Fibroblast of skin of abdomen (primary cell): Measurements from ENCODE around the gene CBX7.
A peak's percentile ranks its signal among the peaks of the same experiment; 100 is the strongest.
"Not testable (repeated sequence)": the region's sequence is repeated elsewhere in the genome, so short reads cannot be mapped to it uniquely, and the experiment has no call there.

Source experiments
- DNase-seq: peaks from one replicate; pipeline ENCODE4 v3.0.0-alpha.2; 2013

CBX7 gene

DNA sequence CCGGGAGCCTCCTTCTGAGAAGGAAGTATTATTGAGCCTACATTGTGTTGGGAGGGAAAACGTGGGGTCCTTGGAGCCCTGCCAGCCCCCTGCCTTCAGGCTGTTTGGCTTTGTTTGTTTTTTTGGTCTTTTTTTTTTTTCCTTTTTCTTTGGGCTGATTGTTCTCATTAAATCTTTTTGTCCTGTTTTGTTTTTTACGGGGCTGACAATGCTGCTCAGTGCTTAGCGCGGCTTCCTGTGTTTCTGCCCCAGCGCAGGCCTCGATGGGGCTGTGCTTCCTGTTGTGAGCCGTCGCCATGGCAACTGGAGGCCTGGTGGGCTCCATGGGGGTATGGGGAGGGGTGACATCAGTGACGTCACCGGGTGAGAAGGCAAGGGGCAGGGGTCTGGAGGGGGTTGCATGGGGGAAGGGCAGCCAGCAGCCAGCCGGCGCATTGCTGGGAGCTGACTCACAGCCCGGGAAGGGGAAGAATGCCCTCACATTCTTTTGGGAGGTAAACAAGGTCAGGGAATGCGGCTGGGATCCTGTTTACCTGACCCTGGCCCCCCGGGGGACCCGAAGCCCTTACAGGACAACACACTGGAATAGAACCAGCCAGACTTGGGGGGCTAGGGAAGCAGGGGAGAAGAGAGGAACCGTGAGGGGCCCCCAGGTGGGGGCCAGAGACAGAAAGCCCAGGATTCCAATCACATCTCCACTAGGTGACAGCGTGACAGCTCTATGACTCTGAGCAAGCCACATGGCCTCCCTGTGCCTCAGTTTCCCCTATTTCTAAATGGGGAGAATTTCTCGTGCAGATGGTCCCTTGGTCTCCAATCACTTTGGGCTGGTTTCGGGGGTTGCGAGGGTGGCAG is 22.2 kb upstream of the CBX7 start:
- DNase-seq: peak; percentile 95

DNA sequence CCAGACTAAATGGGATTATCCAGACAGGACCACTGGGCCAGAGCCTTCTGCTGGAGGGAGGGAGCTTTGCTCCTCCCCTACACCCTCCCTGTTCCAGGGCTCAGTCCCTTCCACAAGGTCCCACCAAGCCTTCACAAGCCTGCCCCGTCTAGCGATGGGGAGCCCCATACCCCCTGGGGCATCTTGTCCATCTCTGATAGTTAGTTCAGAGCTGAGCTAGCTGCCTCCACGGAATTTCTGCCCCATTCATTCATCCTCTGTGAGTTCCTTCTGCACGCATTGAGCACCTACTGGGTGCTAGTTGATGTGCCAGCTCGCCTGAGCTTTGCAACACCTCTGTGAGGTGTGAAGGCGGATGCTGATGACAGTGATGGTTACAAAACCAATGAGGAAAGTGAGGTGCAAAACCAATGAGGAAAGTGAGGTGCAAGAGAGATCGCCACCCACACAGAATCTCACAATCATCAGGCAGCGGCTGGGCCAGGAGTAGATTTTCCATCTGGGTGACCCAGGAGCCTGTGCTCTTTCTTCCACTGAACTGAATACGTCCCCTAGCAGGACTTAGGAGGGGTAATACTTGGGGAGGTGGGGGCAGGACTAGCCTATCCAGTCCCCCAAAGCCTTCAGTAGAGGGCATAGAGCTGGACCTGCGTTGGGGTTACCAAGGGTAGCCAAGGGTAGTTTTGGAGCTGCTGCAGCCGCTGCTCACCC is 21.5 kb upstream of the CBX7 start:
- DNase-seq: no peak

DNA sequence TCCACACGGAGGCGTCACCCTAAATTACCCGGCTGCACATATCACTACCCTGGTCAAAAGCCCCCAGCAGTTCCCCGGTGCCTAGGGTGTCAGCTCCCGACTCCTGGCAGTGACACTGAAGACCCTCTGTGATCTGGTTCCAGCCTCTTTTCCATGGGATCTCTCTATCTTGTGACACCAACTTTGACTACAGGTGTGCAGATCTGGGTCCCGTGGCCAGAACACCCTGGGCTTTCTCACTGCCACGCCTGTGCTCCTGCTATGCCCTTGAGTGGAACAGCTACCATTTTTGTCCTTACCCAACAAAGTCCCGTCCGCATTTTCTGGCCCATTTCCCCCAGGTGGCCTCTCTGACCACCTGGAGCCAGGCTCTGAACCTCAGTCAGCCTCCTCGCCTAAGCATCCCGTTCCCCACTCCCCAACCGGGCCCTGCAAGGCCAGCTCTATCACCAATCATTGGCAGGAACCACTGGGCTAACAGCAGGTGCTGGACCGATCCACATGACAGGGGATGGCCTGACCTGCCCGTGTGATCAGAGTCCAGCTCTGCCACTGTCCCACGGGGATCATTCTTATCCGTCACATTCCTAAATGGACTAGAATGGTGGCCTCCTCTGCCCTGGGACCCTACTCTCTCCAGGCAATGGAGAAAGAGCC is 20.7 kb upstream of the CBX7 start:
- DNase-seq: no peak

DNA sequence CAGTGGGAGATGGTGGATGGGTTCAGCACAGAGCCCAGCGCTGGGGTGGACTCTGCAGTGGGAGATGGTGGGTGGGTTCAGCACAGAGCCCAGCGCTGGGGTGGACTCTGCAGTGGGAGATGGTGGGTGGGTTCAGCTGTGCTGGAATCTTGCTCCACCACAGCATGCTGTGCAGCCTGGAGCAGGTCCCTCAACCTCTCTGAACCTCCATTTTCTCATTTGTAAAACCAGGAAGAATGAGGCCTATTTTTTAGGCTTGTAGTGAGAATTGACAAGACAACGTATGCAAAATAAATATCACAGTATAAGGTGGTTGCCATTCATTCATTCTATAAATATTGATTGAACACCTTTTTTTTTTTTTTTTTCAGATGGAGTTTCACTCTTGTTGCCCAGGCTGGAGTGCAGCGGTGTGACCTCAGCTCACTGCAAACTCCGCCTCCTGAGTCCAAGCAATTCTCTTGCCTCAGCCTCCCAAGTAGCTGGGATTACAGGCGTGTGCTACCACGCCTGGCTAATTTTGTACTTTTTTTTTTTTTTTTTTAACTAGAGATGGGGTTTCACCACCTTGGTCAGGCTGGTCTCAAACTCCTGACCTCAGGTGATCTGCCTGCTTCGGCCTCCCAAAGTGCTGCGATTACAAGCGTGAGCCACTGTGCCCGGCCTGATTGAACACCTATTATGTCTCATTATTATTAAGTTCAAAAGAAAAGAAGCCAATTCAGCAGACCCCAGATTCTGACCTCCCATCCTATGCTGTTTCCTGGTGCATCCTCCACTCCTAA is 20.0 kb upstream of the CBX7 start:
- DNase-seq: not testable (repeated sequence)

DNA sequence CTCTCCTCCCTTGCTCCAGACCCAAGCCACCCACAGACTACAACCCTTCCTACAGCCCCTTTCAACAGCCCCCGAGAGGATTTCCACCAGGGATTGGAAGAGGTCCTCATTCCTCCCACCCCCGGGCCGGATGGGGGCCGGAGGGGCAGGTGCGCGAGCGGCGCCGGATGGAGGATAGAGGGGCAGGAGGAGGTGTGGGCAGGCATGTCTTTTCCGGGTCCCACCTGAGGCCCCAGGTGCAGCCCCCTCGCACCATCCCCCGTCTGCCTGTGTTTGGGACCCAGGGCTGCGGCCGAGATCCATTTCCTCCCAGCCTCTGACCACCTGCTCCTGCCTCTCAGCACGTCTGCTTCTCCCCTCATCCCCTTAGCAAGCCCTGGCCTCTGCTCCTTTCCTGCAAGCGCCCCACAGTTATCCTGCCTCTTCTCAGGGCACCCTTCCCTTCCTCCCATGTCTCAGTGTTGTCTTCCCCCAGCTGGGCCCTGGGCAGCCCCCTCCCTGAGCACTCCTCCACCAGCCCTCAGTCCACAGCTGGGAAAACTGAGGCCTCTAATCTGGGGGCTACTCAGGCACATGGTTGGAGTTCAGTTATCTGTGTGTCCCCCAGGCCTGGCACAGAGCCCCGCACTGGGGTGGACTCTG is 19.3 kb upstream of the CBX7 start:
- no peak for DNase-seq

DNA sequence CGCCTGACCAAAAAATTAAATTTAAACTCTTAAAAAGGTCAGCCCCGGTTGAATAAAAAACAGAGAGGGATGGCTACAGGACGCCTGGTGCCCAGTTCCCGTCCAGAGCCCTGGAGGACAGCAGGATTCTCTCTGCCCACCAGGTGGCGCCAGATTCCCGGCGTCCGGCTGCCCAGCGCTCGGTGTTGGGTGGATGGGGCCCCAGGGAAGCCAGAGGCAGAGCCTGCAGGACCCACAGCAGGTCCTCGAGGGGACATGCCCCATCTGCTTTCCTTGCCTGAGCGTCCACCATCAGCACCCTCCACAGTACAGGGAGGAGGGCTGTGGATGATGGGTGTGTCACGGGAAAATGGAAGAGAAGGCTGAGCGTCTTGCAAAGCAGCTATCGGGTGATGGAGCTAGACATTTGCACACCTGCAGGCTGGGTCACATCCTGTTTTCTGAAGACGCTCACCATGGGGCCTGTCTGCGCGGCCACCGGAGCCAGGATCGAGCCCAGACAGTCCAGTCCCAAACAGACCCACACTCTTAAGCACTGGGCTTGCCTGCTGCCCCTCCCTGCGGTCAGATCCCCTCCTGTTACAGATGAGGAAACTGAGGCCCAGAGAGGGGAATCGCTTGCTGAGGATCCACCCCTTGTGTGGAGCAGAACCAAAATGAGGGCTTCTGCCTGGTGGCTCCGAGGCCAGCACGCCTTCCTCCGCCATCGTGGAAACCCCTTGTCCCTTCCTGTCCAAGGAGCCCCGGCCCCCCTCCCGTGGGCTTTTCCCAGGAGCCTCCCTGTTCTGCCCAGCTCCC is 18.5 kb upstream of the CBX7 start:
- peak; percentile 68 for DNase-seq

DNA sequence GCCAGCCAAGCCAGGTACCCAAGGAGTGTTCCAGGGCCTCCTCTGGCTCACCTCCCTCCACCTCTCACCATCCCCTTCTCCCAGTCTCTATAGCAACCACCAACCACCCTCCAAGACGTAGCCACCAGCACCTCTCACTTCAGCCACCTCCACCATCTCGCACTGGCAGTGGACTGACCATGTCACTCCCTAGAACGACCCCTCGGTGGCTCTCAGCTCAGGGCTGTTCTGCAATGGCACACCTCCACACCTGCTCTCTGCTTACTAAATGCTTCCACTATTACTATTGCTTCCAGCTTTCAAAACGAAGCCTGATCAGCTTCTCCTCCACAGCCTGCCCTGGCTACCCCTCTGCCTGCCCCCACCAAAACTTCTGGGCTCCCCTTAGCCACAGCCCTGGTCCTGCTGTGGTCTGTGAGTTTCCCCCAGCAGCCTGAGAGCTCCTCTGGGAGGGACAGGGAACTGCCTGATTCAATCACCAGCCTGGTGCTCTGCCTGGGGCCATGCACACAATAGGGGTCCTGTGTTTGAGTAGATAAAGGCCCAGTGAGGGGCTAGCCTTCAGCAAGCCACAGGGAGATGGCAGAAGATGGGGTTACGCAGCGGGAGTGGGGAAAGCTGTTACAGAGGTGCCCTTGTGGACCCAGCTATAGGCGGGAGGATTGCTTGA is 17.5 kb upstream of the CBX7 start:
- no peak for DNase-seq

DNA sequence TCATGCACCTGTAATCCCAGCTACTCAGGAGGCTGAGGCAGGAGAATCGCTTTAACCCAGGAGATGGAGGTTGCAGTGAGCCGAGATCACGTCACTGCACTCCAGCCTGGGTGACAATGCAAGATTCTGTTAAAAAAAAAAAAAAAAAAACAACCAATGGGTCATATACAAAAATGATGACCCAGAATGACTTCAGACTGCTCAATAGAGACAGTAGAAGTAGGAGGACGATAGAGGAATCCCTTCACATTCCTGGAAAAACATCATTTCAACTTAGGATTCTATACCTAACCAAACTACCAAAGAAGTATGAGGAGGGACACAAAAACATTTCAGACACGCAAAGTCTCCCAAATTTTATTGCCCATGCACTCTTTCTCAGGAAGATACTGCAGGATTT is 14.1 kb upstream of the CBX7 start:
- DNase-seq: no peak

DNA sequence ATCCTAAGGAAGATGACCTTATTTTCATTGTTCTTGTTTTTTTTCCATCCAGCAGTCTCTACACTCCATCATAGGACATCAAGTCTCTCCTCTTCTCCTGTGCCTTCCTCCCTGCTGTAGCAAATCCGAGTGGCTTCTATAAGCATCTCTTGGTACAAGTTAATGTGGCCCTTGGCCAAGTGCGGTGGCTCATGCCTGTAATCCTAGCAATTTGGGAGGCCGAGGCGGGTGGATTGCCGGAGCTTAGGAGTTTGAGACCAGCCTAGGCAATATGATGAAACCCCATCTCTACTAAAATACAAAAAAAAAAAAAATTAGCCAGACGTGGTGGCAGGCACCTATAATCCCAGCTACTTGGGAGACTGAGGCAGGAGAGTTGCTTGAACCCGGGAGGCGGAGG is 3.6 kb upstream of the CBX7 start:
- not testable (repeated sequence) for DNase-seq

DNA sequence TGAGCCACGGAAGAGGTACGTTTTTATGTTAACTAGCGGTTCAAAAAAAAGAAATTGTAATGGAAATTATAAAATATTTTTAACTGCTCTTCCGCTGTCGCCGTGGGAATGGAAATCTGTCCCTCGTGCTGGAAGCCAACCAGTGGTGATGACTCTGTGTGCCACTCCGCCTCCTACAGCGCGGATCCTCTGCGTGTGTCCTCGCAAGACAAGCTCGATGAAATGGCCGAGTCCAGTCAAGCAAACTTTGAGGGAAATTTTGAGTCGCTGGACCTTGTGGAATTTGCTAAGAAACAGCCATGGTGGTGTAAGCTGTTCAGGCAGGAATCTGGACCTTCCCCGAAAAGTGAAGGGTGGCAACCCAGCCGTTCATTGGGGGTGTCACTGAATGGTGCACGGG is 2.9 kb upstream of the CBX7 start:
- no peak for DNase-seq

DNA sequence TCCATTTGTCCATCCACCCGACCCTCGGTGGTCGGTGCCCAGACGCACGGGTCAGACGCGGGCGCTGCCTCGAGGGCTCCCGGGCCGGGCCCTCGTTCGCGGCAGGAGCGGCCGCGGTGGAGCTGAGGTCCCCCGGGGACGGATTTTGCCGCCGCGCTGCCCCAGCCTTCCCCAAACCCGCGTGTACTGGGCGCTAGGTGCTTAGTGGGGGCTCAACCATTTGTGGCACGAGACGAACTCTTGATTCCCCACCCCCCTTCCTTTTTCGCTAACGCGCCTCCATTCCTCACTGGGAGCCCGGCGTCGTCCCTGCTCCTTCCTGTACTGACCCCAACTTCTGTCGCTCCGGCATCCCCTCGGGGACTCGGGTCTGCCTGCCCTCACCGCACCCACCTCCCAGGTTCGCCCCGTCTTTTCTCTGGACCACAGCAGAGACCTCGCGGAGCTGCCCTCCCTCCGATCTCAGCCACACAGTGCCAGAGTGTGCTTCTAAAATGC is 789 bp upstream of the CBX7 start:
- no peak for DNase-seq

DNA sequence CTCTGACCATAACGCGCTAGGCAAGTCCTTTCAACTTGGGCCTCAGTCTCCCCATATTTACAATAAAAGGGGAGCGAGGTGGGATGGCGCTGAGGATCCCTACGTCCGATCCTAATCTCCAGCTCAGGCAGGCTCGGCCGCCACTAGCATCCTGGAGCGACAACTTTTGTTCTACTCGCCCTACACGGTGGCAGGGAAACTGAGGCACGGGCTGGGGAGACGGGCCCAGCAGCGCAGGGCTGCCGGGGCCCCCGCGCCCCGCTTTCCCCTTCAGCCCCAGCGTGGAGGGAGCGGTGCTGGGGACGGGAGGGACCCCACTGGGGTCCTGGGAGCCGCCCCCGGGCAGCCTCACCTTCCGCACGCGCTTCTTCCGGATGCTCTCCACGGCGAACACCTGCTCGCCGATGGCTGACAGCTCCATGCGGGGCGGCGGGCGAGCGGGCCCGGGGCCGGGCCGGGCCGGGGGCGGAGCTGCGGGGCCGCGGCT is 413 bp downstream of the CBX7 start:
- no peak for DNase-seq

DNA sequence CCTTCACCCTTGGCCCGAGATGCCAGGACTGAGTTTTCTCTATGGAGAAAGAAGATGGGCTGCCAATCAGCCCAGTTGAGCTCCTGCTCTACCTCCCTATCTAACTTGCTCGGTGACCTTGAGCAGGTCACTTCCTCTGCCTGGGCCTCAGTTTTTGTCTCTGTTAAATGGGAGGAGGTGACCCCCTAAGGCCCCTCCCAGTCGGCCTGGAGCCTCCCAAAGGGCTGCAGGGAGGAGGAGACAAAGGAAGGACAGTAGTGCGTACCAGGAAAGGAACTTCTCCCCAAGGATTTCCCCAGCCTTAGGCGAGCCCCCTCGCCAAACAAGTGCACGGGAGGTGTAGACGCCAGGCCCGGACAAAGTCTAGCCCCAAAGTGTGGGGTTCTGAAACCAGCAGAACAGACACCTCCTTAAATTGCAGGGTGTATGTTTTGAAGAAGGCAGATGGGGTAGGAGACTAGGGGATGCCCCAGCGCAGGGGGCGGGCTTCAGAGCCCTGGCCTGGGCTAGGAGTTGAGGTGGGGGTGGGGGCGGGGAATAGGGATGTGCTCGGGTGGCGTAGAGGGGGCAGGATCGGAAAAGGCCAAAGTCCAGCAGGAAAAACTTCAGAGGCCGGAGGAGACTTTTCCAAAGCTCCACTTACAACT is 1.0 kb downstream of the CBX7 start:
- no peak for DNase-seq

DNA sequence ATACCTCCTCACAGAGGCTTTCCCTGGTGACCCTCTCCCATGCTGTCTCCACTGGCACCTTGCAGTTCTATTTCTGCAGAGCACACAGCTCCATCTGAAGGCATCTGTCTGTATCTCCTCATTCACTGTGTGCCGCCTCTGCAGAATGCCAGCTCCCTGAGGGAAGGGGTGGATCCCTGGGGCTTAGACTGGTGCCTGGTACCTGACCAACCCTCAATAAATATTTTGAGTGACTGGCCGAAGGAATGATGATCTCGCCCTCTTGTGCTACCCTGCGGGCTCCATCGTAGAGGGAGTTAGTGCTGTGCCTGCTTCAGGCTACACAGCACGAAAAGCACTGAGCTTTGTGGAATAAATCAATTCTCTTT is 1.6 kb downstream of the CBX7 start:
- no peak for DNase-seq

DNA sequence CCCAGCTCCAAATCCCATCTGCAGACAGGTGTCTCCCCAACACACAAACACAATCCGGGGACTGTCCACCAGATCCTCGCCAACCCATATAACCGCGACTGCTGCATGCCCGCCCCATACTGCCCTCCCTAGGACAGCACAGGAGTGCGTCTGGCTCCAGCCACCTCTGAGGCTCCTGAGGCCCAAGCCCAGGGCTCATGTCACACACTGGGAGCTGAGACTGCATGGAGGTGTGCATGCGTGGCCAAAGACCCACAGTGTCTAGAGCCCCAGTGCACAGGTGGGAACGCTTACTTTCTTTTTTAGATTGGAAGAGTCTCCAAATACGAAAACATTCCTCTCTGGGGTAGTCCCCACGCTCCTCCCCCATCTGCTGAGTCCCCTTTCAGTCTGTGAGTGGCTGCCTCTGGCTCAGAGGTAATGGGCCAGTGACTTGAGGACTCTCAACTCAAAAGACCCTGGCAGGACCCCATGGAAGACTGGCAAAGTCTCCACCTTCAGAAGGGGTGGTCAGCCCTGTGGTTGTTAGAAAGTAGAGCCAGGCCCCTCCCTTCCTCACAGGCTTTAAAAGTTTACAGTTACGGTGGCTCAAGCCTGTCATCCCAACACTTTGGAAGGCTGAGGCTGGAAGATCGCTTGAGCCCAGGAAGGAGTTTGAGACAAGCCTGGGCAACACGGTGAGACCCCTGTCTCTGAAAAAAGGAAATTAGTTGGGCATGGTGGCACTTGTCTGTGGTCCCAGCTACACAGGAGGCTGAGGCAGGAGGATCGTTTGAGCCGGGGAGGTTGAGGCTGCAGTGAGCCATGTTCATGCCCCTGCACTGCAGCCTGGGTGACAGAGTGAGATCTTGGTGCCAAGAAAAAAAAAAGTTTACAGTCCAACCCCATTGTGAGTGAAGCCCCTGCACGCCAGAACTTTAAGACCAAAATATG is 2.3 kb downstream of the CBX7 start:
- DNase-seq: no peak

DNA sequence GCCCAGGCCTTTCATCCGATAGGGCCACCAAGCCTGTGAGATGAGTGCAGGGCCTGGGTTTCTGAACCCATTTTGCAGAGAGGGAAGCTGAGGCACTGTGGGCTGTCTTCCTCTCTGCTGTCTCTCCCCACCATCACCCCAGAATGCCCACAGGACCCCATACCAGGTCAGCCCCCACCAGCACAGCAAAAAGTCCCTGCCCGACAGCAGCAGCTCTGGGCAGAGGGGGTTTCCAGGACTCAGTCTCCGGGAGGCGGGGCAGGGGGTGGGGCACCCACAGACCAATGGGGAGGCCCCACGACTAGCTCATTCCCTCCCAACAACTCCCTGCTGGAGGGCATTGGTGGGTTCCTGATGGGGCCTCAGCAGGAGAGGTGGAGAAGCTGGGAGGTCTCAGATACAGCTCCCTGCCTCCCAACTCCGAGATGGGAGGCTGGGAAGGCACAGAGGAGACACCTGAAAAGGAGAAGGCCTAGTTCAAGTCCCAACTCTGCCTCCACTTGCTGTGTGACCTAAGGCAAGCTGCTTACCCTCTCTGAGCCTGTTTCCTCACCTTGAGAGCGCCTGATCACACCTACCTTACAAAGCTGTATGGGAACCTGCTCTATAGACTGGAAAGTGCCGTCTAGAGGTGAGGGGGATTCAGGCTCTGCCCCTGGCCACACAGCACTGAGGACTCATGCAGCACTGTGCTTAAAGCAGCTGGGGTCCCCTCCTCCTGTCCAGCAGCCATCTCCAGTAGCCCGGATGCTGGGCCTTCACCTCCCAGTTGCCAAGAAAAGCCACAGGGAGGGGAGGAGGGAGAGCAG is 3.5 kb downstream of the CBX7 start:
- no peak for DNase-seq

DNA sequence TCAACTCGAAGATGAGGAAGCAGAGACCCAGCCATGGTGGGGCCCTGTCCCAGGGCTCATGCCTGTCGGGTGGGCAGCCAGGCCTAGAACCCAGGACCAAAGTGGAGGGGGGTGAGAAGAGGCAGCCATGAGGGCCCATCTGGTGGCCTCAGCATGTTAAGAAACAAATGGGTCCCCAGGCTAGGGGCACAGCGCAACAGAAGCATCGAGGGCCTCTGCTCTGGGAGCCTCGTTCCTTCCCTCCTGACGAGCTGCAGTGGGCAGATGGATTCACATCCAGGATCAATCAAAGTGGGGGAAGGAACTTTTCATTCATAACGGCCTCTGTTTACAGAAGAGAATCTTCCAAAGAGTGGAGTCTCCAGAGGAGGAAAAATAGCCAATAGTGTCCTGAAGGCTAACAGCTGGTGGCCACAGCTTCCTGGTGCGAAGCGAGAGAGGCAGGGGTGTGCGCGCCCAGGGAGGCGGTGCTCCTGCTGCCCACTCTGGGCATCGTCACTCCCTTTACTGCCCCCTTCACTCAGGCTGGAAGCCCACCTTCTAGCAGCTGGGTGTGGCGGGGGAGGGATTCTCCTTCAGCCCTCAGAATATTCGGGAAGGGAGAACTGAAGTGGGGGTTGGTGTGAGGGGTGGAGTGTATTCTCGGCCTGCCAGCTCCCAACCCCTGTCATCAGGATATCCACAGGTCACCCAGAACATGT is 4.3 kb downstream of the CBX7 start:
- no peak for DNase-seq
